NB4 (cell line): ENCODE data around the gene CCDC121.

Experiments
- DNase-seq: peaks from one replicate; pipeline ENCODE4 v3.0.0; 2010; ENCODE audit warnings: low read depth
- H3K4me3 ChIP-seq: one replicate; pipeline ENCODE4 v1.5.1; 2011; ENCODE audit warnings: mild to moderate bottlenecking, low read depth, low read length, moderate library complexity
- MYC ChIP-seq: IDR thresholded peaks from 2 replicates; pipeline ENCODE4 v1.6.1; 2011; ENCODE audit warnings: low read depth, low read length
- POLR2A ChIP-seq: IDR thresholded peaks from 2 replicates; pipeline ENCODE4 v1.6.1; 2011; ENCODE audit warnings: mild to moderate bottlenecking; ENCODE audit not compliant: insufficient read length; ENCODE audit errors: extremely low read depth
- TF ChIP-seq, protein P1 (sequence below): IDR thresholded peaks from 2 replicates; pipeline ENCODE4 v1.6.1; 2011; ENCODE audit warnings: low read depth, low read length
- TF ChIP-seq, protein P2 (sequence below): IDR thresholded peaks from one replicate; pipeline ENCODE4 v1.5.1; 2012; ENCODE audit warnings: low read depth, low read length

CCDC121 gene

DNA sequence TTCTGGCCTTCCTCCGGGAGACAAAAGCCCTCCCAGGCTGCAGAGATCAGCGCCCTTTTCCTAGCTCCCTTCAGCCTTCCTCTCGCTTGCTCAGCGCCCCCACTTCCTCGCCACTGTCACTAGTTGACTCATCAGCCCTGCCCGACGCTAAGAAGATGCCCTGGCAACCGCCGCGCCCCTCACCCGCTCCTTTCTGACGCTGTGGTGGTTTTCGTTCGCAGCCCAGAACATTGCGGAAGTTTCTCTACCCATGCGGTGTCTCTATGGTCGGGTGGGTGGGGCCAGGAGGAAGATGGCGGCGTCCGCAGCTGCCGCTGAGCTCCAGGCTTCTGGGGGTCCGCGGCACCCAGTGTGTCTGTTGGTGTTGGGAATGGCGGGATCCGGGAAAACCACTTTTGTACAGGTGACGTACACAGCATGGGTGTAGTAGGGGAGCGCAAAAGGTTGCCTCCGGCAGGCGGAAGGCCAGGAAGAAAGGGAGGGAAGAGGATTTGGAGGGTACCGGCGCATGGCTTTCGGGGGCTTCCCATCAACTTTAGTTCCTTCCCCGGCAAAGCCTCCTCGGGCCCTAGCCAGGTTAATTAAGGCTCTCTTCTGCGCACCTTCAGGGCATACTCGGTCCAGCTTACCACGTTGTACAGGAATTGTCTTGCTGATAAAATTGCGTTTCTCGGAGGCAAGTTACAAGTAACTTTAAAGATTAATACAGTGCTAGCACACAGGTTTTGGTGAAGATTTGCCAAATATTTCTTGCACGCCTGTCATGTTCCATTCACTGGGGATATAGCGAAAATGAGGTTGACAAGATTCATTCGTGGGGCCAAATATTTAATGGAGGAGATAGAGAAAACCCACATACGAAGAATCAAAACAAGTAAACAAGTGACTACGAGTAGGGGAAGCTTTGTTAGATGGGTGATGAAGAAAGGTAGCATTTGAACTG lies at the start of gene CCDC121, which contains the start of gene GPN1:
Gene CCDC121 (minus strand): TSS at position 246 of the 943 bp plus-strand sequence. CDS start 1,213 bp downstream, outside the sequence.
Gene GPN1 (plus strand): TSS at position 284 of the 943 bp plus-strand sequence. CDS start 9 bp downstream, at position 293.
- DNase-seq, result peak; percentile 98
- peak; percentile 85 for TF ChIP-seq POLR2A
- TF ChIP-seq, protein P1, sequence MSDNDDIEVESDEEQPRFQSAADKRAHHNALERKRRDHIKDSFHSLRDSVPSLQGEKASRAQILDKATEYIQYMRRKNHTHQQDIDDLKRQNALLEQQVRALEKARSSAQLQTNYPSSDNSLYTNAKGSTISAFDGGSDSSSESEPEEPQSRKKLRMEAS, result peak; percentile 86
- TF ChIP-seq, protein P2, sequence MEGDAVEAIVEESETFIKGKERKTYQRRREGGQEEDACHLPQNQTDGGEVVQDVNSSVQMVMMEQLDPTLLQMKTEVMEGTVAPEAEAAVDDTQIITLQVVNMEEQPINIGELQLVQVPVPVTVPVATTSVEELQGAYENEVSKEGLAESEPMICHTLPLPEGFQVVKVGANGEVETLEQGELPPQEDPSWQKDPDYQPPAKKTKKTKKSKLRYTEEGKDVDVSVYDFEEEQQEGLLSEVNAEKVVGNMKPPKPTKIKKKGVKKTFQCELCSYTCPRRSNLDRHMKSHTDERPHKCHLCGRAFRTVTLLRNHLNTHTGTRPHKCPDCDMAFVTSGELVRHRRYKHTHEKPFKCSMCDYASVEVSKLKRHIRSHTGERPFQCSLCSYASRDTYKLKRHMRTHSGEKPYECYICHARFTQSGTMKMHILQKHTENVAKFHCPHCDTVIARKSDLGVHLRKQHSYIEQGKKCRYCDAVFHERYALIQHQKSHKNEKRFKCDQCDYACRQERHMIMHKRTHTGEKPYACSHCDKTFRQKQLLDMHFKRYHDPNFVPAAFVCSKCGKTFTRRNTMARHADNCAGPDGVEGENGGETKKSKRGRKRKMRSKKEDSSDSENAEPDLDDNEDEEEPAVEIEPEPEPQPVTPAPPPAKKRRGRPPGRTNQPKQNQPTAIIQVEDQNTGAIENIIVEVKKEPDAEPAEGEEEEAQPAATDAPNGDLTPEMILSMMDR, result no peak
- TF ChIP-seq MYC, result peak; percentile 83
- H3K4me3 ChIP-seq, result peak within 1 kb of the TSS; percentile 97

GRCh38 chr2:27672723-27673486 lies 44.1 kb upstream of the CCDC121 start:
- DNase-seq, result no peak
- no peak overlapping the region for H3K4me3 ChIP-seq
- TF ChIP-seq, protein P2, result no peak
- TF ChIP-seq POLR2A (no peak), MYC (no peak)
- TF ChIP-seq, protein P1, result no peak

- TF ChIP-seq, protein P2, result no peak
- no peak for TF ChIP-seq MYC
- TF ChIP-seq, protein P1, result no peak
- no peak for TF ChIP-seq POLR2A
- DNase-seq, result no peak
- no peak overlapping the region for H3K4me3 ChIP-seq
These were observed 42.4 kb upstream of the CCDC121 start for GRCh38 chr2:27671235-27671634.

GRCh38 chr2:27667446-27667845 lies 38.6 kb upstream of the CCDC121 start:
- TF ChIP-seq MYC, result no peak
- TF ChIP-seq, protein P1, result no peak
- TF ChIP-seq POLR2A, result no peak
- TF ChIP-seq, protein P2, result no peak
- no peak overlapping the region for H3K4me3 ChIP-seq
- peak; percentile 43 for DNase-seq

DNA sequence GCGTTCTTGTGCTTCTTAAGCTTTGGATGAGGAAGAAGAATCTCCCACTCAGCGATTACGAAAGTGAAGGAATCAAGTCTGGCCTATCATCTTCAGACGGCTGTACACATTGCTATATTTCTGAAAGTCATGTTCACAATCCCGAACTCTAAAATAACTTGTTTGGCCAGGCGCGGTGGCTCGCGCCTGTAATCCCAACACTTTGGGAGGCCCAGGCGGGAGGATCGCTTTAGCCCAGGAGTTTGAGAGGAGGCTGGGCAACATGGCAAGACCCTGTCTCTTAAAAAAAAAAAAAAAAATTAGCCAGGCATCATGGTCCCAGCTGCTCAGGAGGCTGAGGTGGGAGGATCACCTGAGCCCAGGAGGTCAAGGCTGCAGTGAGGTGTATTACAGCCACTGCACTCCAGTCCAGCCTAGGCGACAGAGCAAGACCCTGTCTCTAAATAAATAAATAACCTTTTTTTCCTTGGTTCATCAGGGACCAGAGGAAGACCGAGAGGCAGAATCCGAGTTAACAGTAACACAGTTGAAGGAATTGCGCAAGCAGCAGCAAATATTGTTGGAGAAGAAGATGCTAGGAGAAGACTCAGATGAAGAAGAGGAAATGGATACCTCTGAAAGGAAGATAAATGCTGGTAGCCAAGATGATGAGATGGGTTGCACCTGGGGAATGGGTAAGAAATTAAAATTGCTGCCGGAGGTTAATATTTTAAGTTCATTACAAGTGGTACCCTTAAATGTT lies 36.0 kb upstream of the CCDC121 start:
- TF ChIP-seq, protein P1, result no peak
- no peak for TF ChIP-seq POLR2A
- no peak for TF ChIP-seq MYC
- TF ChIP-seq, protein P2, result no peak
- peak overlapping the region; percentile 93 for H3K4me3 ChIP-seq
- peak; percentile 46 for DNase-seq
